ENCODE data around the gene KRT36. TPM values are rescaled to one million over a fixed set of nuclear protein-coding genes. Genes with fewer than 3 reads are reported as not detected.

Gene KRT36
- total RNA-seq, 1 experiment from 2014 or later = not detected

GRCh38 chr17:41518031-41518430 lies 28.3 kb upstream of the KRT36 start:
- Mint-ChIP-seq H3K4me1 (ENCODE audit: low read depth, unreplicated experiment) (peaks cover 33% of the 10 kb centered on the region), H3K4me3 (ENCODE audit: unreplicated experiment) (no peak overlapping the region), H3K27ac (ENCODE audit: unreplicated experiment) (no peak overlapping the region), H3K9me3 (ENCODE audit: unreplicated experiment) (no peaks in the 10 kb centered on the region), H3K36me3 (ENCODE audit: insufficient read depth, unreplicated experiment) (peaks cover 42% of the 10 kb centered on the region), H3K27me3 (ENCODE audit: insufficient read depth, unreplicated experiment) (no peaks in the 10 kb centered on the region)
- no peak overlapping the region for H3K4me3 ChIP-seq (ENCODE audit: low read depth, low read length)
- POLR2A ChIA-PET = no interaction called here
- CTCF ChIA-PET = interaction anchor here (0.6 kb wide), 1 partner anchor 64 kb away, joined by 3 read pairs; no protein-coding TSS in a partner anchor
- DNase-seq = no peak
- H3K9me3 ChIP-seq = no peaks in the 10 kb centered on the region
- intact Hi-C loops (cut with micrococcal nuclease; ENCODE audit: unreplicated experiment) = no loop called here
- no peaks in the 10 kb centered on the region for H3K36me3 ChIP-seq (ENCODE audit: control insufficient read depth, insufficient read depth, low read length)
- no TSS peak for BruUV-seq (replicated peaks)
- H3K27me3 ChIP-seq (replicated peaks; ENCODE audit: control insufficient read depth, insufficient read depth, low read length) = no peaks in the 10 kb centered on the region
- TF ChIP-seq CTCF (IDR thresholded peaks at IDR 0.05; ENCODE audit: insufficient read depth in 1 of 2, low read depth in 1 of 2, low read length in 1 of 2, severe bottlenecking in 1 of 2, unreplicated experiment in 1 of 2) = no peak
- H3K4me1 ChIP-seq = peaks cover 41% of the 10 kb centered on the region

- Histone ChIP-seq H3K9me3 (no peaks in the 10 kb centered on the region), H3K4me3 (ENCODE audit: low read depth, low read length) (no peak overlapping the region), H3K27me3 (replicated peaks; ENCODE audit: control insufficient read depth, insufficient read depth, low read length) (no peaks in the 10 kb centered on the region), H3K36me3 (ENCODE audit: control insufficient read depth, insufficient read depth, low read length) (no peaks in the 10 kb centered on the region), H3K4me1 (peaks cover 29% of the 10 kb centered on the region)
- intact Hi-C loops (cut with micrococcal nuclease; ENCODE audit: unreplicated experiment) = no loop called here
- peaks cover 30% of the 10 kb centered on the region for H3K36me3 Mint-ChIP-seq (ENCODE audit: insufficient read depth, unreplicated experiment)
- H3K27me3 Mint-ChIP-seq (ENCODE audit: insufficient read depth, unreplicated experiment) = no peaks in the 10 kb centered on the region
- DNase-seq = no peak
- peaks cover 30% of the 10 kb centered on the region for H3K4me1 Mint-ChIP-seq (ENCODE audit: low read depth, unreplicated experiment)
- no peak overlapping the region for H3K4me3 Mint-ChIP-seq (ENCODE audit: unreplicated experiment)
- BruUV-seq (replicated peaks) = no TSS peak
- TF ChIP-seq CTCF (IDR thresholded peaks at IDR 0.05; ENCODE audit: insufficient read depth in 1 of 2, low read depth in 1 of 2, low read length in 1 of 2, severe bottlenecking in 1 of 2, unreplicated experiment in 1 of 2) = no peak
- CTCF ChIA-PET = no interaction called here
- POLR2A ChIA-PET = no interaction called here
- H3K27ac Mint-ChIP-seq (ENCODE audit: unreplicated experiment) = no peak overlapping the region
- H3K9me3 Mint-ChIP-seq (ENCODE audit: unreplicated experiment) = no peaks in the 10 kb centered on the region
Measured at GRCh38 chr17:41516830-41517283, 27.1 kb upstream of the KRT36 start.

GRCh38 chr17:41516147-41516829 lies 26.6 kb upstream of the KRT36 start:
- intact Hi-C loops (cut with micrococcal nuclease; ENCODE audit: unreplicated experiment) = no loop called here
- Histone ChIP-seq H3K4me3 (ENCODE audit: low read depth, low read length) (no peak overlapping the region), H3K27me3 (replicated peaks; ENCODE audit: control insufficient read depth, insufficient read depth, low read length) (no peaks in the 10 kb centered on the region), H3K36me3 (ENCODE audit: control insufficient read depth, insufficient read depth, low read length) (no peaks in the 10 kb centered on the region), H3K4me1 (peaks cover 28% of the 10 kb centered on the region), H3K9me3 (no peaks in the 10 kb centered on the region)
- Mint-ChIP-seq H3K4me1 (ENCODE audit: low read depth, unreplicated experiment) (peaks cover 30% of the 10 kb centered on the region), H3K27ac (ENCODE audit: unreplicated experiment) (no peak overlapping the region), H3K36me3 (ENCODE audit: insufficient read depth, unreplicated experiment) (peaks cover 24% of the 10 kb centered on the region), H3K9me3 (ENCODE audit: unreplicated experiment) (no peaks in the 10 kb centered on the region), H3K27me3 (ENCODE audit: insufficient read depth, unreplicated experiment) (no peaks in the 10 kb centered on the region), H3K4me3 (ENCODE audit: unreplicated experiment) (no peak overlapping the region)
- POLR2A ChIA-PET = interaction anchor here (0.6 kb wide), 1 partner anchor 11 kb away, joined by 4 read pairs; no protein-coding TSS in a partner anchor
- BruUV-seq (replicated peaks) = no TSS peak
- no peak for TF ChIP-seq CTCF (IDR thresholded peaks at IDR 0.05; ENCODE audit: insufficient read depth in 1 of 2, low read depth in 1 of 2, low read length in 1 of 2, severe bottlenecking in 1 of 2, unreplicated experiment in 1 of 2)
- CTCF ChIA-PET = interaction anchor here (0.6 kb wide), 1 partner anchor 172 kb away, joined by 4 read pairs; the partner anchor contains the start of gene EIF1
- no peak for DNase-seq

All from Caco-2 (cell line).